Ishikawa (cell line): ENCODE data around the gene GNB1L.

ENCODE experiments used
- CEBPB ChIP-seq: IDR thresholded peaks from 2 replicates; pipeline ENCODE4 v1.6.1; 2012
- CREB1 ChIP-seq: IDR thresholded peaks from 2 replicates; pipeline ENCODE4 v1.6.1; 2012; ENCODE audit warnings: low read depth
- EGR1 ChIP-seq: IDR thresholded peaks from 2 replicates; pipeline ENCODE4 v1.6.1; 2012
- EP300 ChIP-seq: IDR thresholded peaks from 2 replicates; pipeline ENCODE4 v1.6.1; 2012; ENCODE audit warnings: borderline replicate concordance
- FOXM1 ChIP-seq: IDR thresholded peaks from 2 replicates; pipeline ENCODE4 v1.6.1; 2012; ENCODE audit warnings: low read depth, borderline replicate concordance
- NFIC ChIP-seq: IDR thresholded peaks from 2 replicates; pipeline ENCODE4 v1.6.1; 2012
- RAD21 ChIP-seq: IDR thresholded peaks from 2 replicates; pipeline ENCODE4 v1.6.1; 2012; ENCODE audit warnings: low read depth
- TAF1 ChIP-seq: IDR thresholded peaks from 2 replicates; pipeline ENCODE4 v1.6.1; 2012; ENCODE audit warnings: low read depth, mild to moderate bottlenecking
- TCF12 ChIP-seq: IDR thresholded peaks from 2 replicates; pipeline ENCODE4 v1.6.1; 2012; ENCODE audit warnings: low read depth
- TEAD4 ChIP-seq: IDR thresholded peaks from 2 replicates; pipeline ENCODE4 v1.6.1; 2012
- YY1 ChIP-seq: IDR thresholded peaks from 2 replicates; pipeline ENCODE4 v1.6.1; 2012; ENCODE audit warnings: low read depth
- ZBTB7A ChIP-seq: IDR thresholded peaks from 2 replicates; pipeline ENCODE4 v1.6.1; 2012; ENCODE audit warnings: low read depth
- TF ChIP-seq, protein P1 (sequence below): IDR thresholded peaks from 2 replicates; pipeline ENCODE4 v1.6.1; 2012
- TF ChIP-seq, protein P2 (sequence below): IDR thresholded peaks from 2 replicates; pipeline ENCODE4 v1.6.1; 2012
- TF ChIP-seq, protein P3 (sequence below): IDR thresholded peaks from 2 replicates; pipeline ENCODE4 v1.6.1; 2012; ENCODE audit warnings: low read depth, mild to moderate bottlenecking

Gene GNB1L

DNA sequence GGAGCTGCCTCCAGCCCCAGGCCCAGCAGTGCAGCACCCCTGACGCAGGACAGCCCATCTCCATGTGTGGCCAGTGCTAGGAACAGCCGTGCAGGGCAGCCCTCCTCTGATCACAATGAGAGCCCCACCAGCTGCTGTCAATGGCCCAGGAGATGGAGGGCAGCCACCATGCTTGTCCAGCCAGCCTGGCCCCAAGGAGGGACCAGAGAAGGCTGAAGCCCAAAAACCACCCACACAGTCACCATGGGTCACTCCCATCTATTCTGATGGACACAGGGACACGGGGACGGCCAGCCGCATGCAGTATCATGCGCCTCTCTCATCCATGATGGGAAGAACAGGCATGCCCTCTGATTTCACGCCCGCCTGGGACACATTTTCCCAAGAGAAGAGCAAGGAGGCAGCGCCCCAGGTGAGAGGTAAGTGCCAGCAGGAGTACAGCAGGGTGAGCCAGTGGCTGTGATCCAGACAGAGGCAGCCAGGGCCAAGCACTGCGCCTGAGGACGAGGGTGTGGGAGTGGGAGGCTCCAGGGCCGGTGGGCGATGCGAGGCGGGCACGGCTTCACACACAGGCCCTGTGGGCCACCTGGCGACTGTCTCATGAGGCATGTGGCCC is 33.6 kb upstream of the GNB1L start:
- TF ChIP-seq EGR1 (no peak), TEAD4 (no peak), NFIC (no peak), EP300 (no peak), YY1 (no peak), CEBPB (no peak), TCF12 (no peak), ZBTB7A (no peak)
- TF ChIP-seq, protein P1, sequence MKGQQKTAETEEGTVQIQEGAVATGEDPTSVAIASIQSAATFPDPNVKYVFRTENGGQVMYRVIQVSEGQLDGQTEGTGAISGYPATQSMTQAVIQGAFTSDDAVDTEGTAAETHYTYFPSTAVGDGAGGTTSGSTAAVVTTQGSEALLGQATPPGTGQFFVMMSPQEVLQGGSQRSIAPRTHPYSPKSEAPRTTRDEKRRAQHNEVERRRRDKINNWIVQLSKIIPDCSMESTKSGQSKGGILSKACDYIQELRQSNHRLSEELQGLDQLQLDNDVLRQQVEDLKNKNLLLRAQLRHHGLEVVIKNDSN, result no peak
- TF ChIP-seq, protein P2, sequence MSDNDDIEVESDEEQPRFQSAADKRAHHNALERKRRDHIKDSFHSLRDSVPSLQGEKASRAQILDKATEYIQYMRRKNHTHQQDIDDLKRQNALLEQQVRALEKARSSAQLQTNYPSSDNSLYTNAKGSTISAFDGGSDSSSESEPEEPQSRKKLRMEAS, result no peak
- TF ChIP-seq, protein P3, sequence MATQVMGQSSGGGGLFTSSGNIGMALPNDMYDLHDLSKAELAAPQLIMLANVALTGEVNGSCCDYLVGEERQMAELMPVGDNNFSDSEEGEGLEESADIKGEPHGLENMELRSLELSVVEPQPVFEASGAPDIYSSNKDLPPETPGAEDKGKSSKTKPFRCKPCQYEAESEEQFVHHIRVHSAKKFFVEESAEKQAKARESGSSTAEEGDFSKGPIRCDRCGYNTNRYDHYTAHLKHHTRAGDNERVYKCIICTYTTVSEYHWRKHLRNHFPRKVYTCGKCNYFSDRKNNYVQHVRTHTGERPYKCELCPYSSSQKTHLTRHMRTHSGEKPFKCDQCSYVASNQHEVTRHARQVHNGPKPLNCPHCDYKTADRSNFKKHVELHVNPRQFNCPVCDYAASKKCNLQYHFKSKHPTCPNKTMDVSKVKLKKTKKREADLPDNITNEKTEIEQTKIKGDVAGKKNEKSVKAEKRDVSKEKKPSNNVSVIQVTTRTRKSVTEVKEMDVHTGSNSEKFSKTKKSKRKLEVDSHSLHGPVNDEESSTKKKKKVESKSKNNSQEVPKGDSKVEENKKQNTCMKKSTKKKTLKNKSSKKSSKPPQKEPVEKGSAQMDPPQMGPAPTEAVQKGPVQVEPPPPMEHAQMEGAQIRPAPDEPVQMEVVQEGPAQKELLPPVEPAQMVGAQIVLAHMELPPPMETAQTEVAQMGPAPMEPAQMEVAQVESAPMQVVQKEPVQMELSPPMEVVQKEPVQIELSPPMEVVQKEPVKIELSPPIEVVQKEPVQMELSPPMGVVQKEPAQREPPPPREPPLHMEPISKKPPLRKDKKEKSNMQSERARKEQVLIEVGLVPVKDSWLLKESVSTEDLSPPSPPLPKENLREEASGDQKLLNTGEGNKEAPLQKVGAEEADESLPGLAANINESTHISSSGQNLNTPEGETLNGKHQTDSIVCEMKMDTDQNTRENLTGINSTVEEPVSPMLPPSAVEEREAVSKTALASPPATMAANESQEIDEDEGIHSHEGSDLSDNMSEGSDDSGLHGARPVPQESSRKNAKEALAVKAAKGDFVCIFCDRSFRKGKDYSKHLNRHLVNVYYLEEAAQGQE, result no peak

DNA sequence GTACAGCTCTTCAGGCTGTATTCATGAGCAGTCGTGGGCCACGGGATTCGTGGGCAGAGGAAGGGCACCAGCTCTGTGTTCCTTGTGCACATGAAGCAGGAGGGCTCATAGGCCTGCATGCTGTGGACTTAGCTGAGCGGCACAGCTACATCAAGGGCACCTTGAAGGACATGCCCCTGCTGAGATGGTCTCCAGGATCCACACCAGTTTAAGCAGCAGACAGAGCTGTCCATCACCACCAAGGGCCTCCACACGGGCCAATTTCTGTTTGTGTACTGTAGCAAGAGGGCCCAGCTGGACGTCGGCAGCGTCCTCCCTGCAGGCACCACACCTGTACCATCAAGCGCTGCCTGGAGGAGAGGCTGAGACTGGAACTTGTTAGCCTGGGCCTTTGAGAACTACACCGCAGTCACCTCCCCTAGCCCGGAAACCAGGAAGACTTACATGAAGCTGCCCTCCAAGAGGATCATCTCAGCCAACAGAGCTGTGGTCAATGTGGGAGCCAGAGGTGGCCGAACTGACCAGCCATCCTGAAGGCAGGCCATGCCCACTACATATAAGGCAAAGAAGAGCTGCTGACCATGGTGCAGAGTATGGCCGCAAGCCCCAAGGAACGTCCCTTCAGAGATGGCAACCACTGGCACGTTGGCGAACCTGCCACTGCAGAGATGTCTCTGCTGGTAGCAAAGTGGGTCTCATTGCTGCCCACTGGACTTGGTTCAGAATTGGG is 32.7 kb upstream of the GNB1L start:
- no peak for TF ChIP-seq TAF1
- TF ChIP-seq, protein P3, result no peak
- TF ChIP-seq TEAD4, result no peak
- no peak for TF ChIP-seq TCF12
- TF ChIP-seq EGR1, result no peak
- TF ChIP-seq, protein P1, result no peak
- TF ChIP-seq FOXM1, result no peak
- TF ChIP-seq NFIC, result no peak
- no peak for TF ChIP-seq CEBPB
- no peak for TF ChIP-seq YY1
- TF ChIP-seq, protein P2, result no peak
- no peak for TF ChIP-seq RAD21
- TF ChIP-seq ZBTB7A, result no peak
- TF ChIP-seq EP300, result no peak
- no peak for TF ChIP-seq CREB1

DNA sequence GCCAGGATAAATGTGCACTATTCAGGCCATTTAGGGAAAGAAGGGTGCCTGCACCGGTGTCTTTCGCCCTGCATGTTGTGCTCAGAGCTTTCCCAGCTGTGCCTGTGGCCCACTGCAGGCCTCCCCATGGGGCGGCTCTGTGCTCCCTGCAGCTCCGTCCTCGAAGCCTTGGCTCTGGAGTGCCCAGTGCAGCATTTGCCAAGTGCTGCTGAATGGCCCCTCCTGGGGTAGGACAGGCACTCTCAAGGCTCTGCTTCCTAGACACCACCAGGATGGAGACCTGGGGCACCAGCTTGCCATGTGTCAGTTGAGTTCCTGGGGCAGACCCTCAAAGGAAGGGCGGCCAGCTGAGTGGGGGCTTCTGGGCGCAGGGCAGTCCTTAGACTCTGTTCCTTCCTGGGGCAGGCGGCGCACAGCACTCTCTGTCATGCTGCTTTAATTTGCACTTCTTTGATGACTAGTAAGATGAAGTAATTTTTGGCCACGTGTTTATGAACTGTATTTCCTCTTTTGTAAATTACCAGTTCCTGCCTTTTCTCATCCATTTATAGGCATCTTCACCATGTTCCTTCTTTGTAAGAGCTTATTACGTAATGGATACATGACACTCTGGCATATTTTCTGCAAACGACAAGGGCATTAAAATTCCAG is 32.1 kb upstream of the GNB1L start:
- no peak for TF ChIP-seq EGR1

DNA sequence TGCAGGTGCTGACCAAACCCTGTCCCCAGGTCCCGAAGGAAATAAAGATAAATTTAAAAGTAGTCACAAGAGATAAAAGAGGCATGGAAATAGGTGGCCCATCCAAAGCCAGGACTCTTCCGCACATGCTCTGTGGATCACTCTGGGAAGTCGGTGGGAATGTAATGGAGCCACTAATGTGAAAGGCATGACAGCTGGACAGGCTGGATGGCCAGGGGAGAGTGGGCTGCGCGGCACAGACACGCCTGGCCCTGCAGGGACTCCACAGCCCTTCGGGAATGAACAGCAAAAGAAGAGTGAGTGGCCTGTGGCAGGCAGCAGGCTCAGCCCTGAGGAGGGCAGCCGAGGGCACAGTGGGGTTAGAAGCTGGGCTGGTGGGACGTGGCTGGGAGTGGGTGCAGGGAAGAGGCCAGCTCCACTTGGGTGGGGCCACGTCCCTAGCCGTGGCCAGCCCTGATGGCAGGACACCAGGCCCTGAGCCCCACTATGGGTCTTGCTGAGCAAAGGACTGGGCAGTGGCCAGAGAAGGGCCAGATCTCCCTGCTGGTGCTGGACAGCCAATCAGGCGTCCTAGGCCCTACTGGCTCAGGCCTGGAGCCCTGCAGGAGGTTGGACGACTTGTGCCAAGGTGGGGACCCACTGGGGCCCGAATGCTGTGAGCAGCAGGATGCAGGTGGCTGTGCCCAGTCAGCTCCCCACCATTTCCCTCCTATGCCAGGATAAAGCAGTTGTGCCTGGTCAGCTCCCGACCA is 31.3 kb upstream of the GNB1L start:
- TF ChIP-seq CREB1 (no peak), YY1 (no peak), RAD21 (no peak), TAF1 (no peak), EGR1 (no peak), NFIC (no peak), FOXM1 (no peak), CEBPB (no peak), ZBTB7A (no peak), EP300 (no peak)
- TF ChIP-seq, protein P2, result no peak
- TF ChIP-seq, protein P3, result no peak
